Astrocyte (in vitro differentiated cells and primary cell): ENCODE measurements around the gene PRSS36. TPM values are rescaled to one million over a fixed set of nuclear protein-coding genes. Genes with fewer than 3 reads are reported as not detected.
A peak's percentile ranks its signal among the peaks of the same experiment; 100 is the strongest.

ENCODE experiments used
- DNase-seq: peaks from one replicate; pipeline ENCODE4 v3.0.0-alpha.2; 2010; ENCODE audit warnings: low read depth
- FAIRE-seq: peaks from 2 replicates; lab custom pipeline; 2011; peaks lifted over from hg19 to GRCh38; lab: Jason Lieb, UNC
- H2AFZ ChIP-seq: 2 replicates; pipeline ENCODE4 v1.6.0; 2012; ENCODE audit warnings: low read depth, low read length, inconsistent platforms
- H3K27ac ChIP-seq: 2 replicates; pipeline ENCODE4 v1.5.1; 2011; ENCODE audit warnings: low read depth, low read length, inconsistent platforms
- H3K27me3 ChIP-seq: 2 replicates; pipeline ENCODE4 v1.6.0; 2011; ENCODE audit warnings: low read length, inconsistent platforms; ENCODE audit not compliant: insufficient read depth
- H3K36me3 ChIP-seq: 2 replicates; pipeline ENCODE4 v1.5.1; 2011; ENCODE audit warnings: low read length, inconsistent platforms; ENCODE audit not compliant: insufficient read depth
- H3K4me1 ChIP-seq: 2 replicates; pipeline ENCODE4 v1.5.1; 2011; ENCODE audit warnings: low read length, inconsistent platforms; ENCODE audit not compliant: insufficient read depth
- H3K4me2 ChIP-seq: 2 replicates; pipeline ENCODE4 v1.6.0; 2012; ENCODE audit warnings: low read length, inconsistent platforms
- H3K4me3 ChIP-seq: 2 replicates; pipeline ENCODE4 v1.5.1; 2011; ENCODE audit warnings: low read depth, mild to moderate bottlenecking, low read length, inconsistent platforms; ENCODE audit not compliant: insufficient read depth
- H3K79me2 ChIP-seq: 2 replicates; pipeline ENCODE4 v1.6.0; 2012; ENCODE audit warnings: mild to moderate bottlenecking, low read length, inconsistent platforms; ENCODE audit not compliant: insufficient read depth
- H3K9ac ChIP-seq: 2 replicates; pipeline ENCODE4 v1.6.0; 2012; ENCODE audit warnings: mild to moderate bottlenecking, low read length, inconsistent platforms
- H3K9me3 ChIP-seq: 2 replicates; pipeline ENCODE4 v1.5.1; 2012; ENCODE audit warnings: low read depth, mild to moderate bottlenecking, low read length, inconsistent platforms; ENCODE audit not compliant: insufficient read depth
- H4K20me1 ChIP-seq: 2 replicates; pipeline ENCODE4 v1.6.0; 2012; ENCODE audit warnings: low read length, inconsistent platforms; ENCODE audit not compliant: insufficient read depth
- H3K27ac Mint-ChIP-seq: one replicate; pipeline ENCODE4 v1.8.0; 2021; ENCODE audit warnings: mild to moderate bottlenecking, mixed read lengths; ENCODE audit not compliant: unreplicated experiment
- H3K27me3 Mint-ChIP-seq: one replicate; pipeline ENCODE4 v1.8.0; 2021; ENCODE audit warnings: low read depth, mixed read lengths; ENCODE audit not compliant: unreplicated experiment
- H3K36me3 Mint-ChIP-seq: one replicate; pipeline ENCODE4 v1.8.0; 2021; ENCODE audit warnings: low read depth, mixed read lengths; ENCODE audit not compliant: unreplicated experiment
- H3K4me1 Mint-ChIP-seq: one replicate; pipeline ENCODE4 v1.8.0; 2021; ENCODE audit warnings: low read depth, mixed read lengths; ENCODE audit not compliant: unreplicated experiment
- H3K4me3 Mint-ChIP-seq: one replicate; pipeline ENCODE4 v1.8.0; 2021; ENCODE audit warnings: mild to moderate bottlenecking, moderate library complexity, mixed read lengths; ENCODE audit not compliant: unreplicated experiment
- H3K9me3 Mint-ChIP-seq: one replicate; pipeline ENCODE4 v1.8.0; 2021; ENCODE audit warnings: mild to moderate bottlenecking, mixed read lengths; ENCODE audit not compliant: unreplicated experiment
- CTCF ChIP-seq: IDR thresholded peaks from 2 replicates; pipeline ENCODE4 v1.5.1; 2011; ENCODE audit warnings: low read depth, mild to moderate bottlenecking, inconsistent platforms, low read length, moderate library complexity; ENCODE audit not compliant: insufficient read depth
- EZH2 ChIP-seq: IDR thresholded peaks from 2 replicates; pipeline ENCODE4 v1.6.1; 2012; ENCODE audit warnings: mild to moderate bottlenecking, low read length, inconsistent platforms; ENCODE audit not compliant: insufficient read depth
- total RNA-seq: library from RNA; stranded (reverse); gene quantifications from 2 replicates; pipeline ENCODE4 v1.2.1, GENCODE V29; 2021

Gene PRSS36
- total RNA-seq, 1 donor from 2014 or later: 0.41 TPM

- Histone ChIP-seq H3K9me3 (no peaks in the 10 kb centered on the region), H3K79me2 (no peaks in the 10 kb centered on the region), H4K20me1 (no peaks in the 10 kb centered on the region), H2AFZ (no peak within 1 kb of the TSS), H3K27ac (no peak within 1 kb of the TSS), H3K9ac (no peak within 1 kb of the TSS), H3K4me3 (no peak within 1 kb of the TSS), H3K4me2 (peak within 1 kb of the TSS; percentile 22), H3K27me3 (no peaks in the 10 kb centered on the region), H3K36me3 (no peaks in the 10 kb centered on the region), H3K4me1 (peaks cover 25% of the 10 kb centered on the region)
- Mint-ChIP-seq H3K9me3 (peaks cover 2% of the 10 kb centered on the region), H3K36me3 (peaks cover 6% of the 10 kb centered on the region), H3K27ac (peak within 1 kb of the TSS; percentile 18), H3K4me1 (peaks cover 9% of the 10 kb centered on the region), H3K27me3 (peaks cover 6% of the 10 kb centered on the region), H3K4me3 (peak within 1 kb of the TSS; percentile 50)
- no peak for FAIRE-seq
- DNase-seq: no peak
- TF ChIP-seq CTCF (no peak), EZH2 (no peak)
Observed at GRCh38 chr16:31135535-31136286, 14.2 kb downstream of the PRSS36 start, which contains the start of gene PRSS8. PRSS8 (minus strand) TSS chr16:31135727; CDS start chr16:31135498, 229 bp downstream.

DNA sequence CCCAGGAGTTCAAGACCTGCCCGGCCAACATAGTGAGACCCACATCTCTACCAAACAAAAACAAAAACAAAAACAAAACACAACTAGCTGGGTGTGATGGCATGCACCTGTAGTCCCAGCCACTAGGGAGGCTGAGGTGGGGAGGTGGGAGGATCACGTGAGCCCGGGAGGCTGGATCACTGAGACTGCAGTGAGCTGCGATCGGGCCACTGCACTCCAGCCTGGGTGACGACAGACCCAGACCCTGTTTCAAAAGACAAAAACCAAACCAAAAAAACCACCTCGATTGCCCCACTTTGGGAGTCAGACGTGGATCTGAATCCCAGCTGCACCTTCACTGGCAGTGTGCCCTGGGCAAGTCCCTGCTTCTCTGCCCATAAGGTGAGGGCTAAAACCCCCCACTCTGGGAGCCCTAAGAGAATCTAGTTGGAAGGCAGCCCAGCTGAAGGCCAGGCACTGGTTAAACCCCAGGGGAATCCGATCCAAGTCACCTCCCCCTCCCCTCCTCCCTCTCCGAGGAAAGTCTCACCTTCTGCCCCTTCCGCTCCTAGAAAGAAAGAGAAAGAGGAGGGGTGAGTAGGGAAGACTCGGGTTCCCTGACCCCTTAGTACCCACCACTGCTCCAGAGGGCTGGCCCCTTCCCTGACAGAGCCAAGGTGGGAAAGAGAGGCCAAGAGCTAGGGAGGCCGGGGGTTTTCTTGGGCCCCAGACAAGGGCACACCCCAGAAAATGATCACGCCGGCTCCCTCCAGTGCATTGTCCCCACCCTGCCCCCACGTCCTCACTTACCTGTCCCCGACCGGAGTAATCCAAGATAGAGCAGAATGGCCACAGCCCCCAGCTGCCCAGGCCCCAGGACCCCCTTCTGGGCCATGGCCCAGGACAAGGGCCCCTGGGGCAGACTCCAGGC, 15.0 kb downstream of the PRSS36 start:
- no peak overlapping the region for H3K9ac ChIP-seq
- no peaks in the 10 kb centered on the region for H3K36me3 ChIP-seq
- peak overlapping the region; percentile 18 for H3K27ac Mint-ChIP-seq
- no peaks in the 10 kb centered on the region for H3K9me3 ChIP-seq
- peaks cover 9% of the 10 kb centered on the region for H3K4me1 Mint-ChIP-seq
- no peaks in the 10 kb centered on the region for H4K20me1 ChIP-seq
- H3K4me3 ChIP-seq: no peak overlapping the region
- H3K27me3 Mint-ChIP-seq: peaks cover 6% of the 10 kb centered on the region
- H3K4me3 Mint-ChIP-seq: peak overlapping the region; percentile 50
- H3K79me2 ChIP-seq: no peaks in the 10 kb centered on the region
- FAIRE-seq: no peak
- no peak overlapping the region for H2AFZ ChIP-seq
- TF ChIP-seq CTCF: no peak
- no peak for TF ChIP-seq EZH2
- H3K4me2 ChIP-seq: peak overlapping the region; percentile 22
- DNase-seq: no peak
- H3K4me1 ChIP-seq: peaks cover 25% of the 10 kb centered on the region
- H3K36me3 Mint-ChIP-seq: peaks cover 6% of the 10 kb centered on the region
- no peaks in the 10 kb centered on the region for H3K27me3 ChIP-seq
- H3K9me3 Mint-ChIP-seq: peaks cover 2% of the 10 kb centered on the region
- no peak overlapping the region for H3K27ac ChIP-seq
